NCI-H2081 treated with DMSO at 0.1 percent for 48 hours (cell line): ENCODE measurements around the gene DUSP10.

ENCODE experiments used
- DNase-seq: peaks from one replicate; lab custom pipeline; 2025; lab: John Stamatoyannopoulos, UW

Gene DUSP10

GRCh38 chr1:221741703-221742554 lies at the start of gene DUSP10:
TSS of gene DUSP10 (minus strand) at chr1:221742089. CDS start at chr1:221739744, 2,345 bp downstream.
- DNase-seq, result peak; percentile 100

DNA sequence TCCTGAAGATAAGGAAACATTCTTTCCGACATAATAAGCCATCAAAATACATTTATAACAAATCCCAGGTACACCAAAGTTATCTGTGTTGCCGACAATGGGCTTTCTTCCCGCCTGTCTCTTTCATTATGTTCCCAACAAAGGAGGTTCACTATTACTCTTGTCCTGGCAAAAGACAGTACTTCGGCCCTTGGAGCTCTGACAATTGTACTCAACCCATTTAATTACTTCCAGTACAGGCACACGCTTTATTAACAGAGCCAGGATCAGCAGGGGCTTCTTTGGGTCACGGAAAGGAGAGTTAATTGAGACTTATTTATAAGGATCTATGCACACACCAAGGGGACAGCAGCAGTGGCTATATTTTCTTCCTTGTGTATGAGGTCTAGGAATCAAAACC lies 46.6 kb upstream of the DUSP10 start:
- no peak for DNase-seq

- DNase-seq, result no peak
Observed at GRCh38 chr1:221786647-221787046, 44.8 kb upstream of the DUSP10 start.

DNA sequence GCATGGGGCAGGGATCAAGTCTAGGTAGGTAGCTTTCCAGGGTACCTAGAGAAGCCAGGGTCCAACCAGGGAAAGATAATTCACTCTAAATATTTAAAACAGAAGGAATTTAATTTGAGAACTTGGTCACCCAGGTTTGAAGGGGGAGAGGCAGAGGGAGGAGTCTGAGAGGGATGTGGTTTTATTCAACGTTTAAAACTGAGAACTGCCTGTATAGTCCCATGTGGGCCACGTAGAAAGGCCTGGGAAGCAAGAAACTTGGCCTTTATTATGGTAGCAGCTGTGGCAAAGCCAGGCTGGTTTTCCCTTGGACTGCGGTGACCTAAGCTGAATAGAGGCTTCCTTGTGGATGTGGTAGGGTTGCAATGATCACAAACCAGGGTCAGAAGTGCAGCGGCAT lies 42.0 kb upstream of the DUSP10 start:
- no peak for DNase-seq

DNA sequence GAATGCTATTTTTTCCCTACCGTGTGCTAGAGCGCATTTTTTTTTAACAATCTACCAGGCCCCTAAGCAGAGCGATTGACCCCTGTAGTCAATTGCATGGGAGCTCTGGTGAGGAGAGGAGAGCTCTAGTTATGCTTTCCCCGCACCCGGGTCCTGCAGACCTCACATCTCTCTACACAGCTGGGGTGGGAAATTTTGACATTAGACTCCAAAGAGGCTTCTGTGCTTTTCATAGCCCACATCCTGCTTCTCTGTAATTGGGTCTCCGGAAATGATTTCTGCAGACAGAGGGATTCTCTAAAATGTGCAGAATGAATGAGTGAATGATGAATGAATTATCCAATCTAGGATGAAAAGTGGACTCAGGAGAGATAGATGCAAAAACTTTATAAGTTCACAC lies 41.5 kb upstream of the DUSP10 start:
- no peak for DNase-seq

GRCh38 chr1:221782970-221783369 lies 41.1 kb upstream of the DUSP10 start:
- DNase-seq, result no peak

DNA sequence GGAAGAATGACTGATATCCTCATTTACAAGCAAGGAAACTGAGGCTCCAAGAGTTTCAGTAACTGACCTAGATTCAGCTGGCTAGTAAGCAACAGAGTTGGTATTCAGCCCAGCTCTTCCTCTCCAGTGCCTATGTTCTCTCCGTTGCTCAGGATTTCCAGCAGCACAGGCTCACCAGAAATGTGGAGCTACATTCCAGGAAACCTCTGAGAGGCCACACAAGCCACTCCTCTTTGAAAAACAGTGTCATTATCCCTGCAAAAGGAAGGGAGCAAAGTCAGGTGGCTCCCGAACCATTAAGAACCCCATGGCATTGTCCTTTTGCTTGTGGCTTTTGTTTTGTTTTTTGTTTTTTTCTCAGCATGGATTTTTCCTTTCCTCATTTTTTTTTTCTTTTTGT lies 40.6 kb upstream of the DUSP10 start:
- DNase-seq, result no peak

- DNase-seq, result no peak
Observed at GRCh38 chr1:221781102-221781755, 39.3 kb upstream of the DUSP10 start.

GRCh38 chr1:221780175-221780574 lies 38.3 kb upstream of the DUSP10 start:
- DNase-seq, result no peak

DNA sequence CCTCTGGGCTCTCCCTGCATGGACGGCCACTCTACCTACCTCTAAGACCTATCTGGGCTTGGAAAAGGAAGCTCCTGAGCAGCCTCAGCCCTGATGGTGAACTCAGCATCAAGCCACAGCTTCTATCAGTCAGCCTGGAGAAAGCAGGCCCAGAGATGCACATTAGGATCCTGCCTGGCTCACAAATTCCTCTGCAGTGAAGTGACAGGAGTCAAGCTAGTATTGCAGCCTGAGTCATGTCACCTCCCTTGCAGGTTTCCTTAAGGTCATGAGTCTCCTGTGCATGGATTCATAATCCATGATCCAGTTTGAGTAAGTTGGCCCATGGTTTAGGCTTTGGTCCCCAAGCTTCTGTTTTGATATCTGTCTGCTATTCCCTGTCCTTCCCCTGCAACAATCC lies 37.9 kb upstream of the DUSP10 start:
- no peak for DNase-seq

- no peak for DNase-seq
Observed at GRCh38 chr1:221778535-221779142, 36.8 kb upstream of the DUSP10 start.

DNA sequence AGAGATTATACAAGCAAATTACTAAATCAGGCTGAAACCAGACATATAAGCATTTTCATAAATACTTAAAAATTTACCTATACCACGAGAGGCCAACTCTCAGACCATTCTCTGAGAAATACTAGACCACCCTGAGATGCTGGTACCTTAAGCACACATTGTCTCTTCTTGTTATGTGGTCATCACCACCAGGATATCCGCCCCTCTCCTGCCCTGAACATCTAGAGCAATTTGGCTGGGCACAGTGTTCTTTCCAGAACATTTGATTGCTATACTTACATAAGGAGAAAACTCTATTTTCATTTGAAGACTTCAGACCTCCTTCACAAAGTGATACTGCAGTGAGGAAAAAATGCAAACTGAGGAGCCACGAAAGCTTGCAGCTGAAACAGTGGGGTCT lies 36.2 kb upstream of the DUSP10 start:
- DNase-seq, result no peak

- no peak for DNase-seq
Observed at GRCh38 chr1:221777431-221778072, 35.7 kb upstream of the DUSP10 start.

DNA sequence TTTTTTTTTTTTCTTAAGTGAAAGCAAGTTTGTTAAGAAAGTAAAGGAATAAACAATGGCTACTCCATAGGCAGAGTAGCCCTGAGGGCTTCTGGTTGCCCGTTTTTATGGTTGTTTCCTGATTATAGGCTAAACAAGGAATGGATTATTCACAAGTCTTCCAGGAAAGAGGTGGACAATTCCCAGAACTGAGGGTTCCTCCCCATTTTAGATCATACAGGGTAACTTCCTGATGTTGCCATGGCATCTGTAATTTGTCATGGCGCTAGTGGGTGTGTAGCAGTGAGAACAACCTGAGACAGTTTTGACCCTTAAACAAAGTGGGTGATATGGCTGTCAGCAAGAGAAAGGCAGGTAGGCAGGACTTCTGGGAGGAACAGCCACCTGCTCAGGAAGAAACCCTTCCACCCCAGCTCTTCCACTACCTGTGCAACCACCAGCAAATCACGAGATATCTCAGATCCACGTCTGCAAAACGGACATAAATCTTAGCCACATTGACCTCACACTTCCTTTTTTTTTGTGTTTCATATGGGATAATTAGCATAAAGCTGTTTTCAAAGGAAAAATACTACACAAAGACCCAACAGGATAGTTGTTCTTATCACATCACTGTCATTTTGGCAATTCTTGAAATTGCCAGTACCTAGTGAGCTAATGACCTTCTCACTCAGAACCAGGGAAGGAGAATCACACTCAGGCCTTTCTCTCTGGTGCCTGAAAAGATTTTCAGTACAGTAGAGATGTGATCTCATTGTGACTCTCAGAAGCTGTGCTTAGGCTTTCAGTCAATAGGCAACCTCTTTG lies 34.8 kb upstream of the DUSP10 start:
- DNase-seq, result no peak

DNA sequence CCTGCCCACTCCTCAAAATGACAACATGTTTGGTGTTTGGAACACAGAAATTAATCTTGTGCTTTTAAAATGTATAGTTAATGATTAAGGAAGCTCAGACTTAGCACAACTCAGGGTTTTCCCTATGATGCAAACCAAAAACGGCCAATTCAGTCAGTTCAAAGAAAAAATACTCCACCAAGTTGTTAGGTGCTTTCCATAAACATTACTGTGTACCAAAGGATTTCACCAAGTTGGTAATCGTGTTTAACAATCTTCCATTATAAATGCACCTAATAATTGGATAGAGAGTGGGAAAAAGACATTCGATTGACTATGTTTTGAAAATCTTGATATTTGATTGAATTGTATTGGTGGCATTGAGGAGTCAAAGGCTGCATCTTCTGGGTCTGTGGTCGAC lies 33.3 kb upstream of the DUSP10 start:
- DNase-seq, result no peak

DNA sequence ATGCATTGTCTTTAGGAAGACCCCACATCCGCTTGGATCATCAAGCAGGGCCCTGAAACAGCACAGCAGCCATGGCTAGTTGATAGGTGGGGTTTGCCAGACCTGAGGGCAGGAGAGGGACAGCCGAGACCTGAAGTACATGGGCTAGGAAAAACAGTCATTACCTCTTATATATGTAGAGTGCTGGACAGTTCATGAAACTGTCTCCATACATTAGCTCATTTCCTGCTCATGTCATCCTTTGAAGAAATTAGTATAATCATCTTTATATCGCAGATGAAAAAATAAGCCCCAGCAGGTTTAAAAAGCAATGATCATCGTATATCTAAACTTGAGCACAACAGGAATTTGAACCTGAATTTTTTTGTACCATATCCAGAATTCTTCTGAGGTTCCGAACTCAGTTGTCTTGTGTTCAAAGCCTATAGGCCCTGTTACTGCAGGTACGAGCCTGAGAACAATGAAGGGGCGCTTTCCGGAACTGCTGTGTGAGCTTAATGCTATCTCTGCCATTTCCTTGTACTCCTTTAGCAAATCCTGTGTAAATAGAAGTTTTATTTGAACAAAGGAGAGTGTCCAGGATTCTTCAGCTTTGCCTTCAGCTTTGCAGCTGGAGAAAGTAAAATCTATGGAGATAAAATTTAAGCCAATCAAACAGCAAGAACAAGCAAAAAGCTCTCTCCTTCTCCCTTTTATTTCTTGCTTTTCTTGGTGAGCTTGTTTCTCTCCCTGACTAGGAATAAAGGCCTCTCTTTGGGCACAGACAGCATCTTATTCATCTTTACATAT lies 32.4 kb upstream of the DUSP10 start:
- no peak for DNase-seq

DNA sequence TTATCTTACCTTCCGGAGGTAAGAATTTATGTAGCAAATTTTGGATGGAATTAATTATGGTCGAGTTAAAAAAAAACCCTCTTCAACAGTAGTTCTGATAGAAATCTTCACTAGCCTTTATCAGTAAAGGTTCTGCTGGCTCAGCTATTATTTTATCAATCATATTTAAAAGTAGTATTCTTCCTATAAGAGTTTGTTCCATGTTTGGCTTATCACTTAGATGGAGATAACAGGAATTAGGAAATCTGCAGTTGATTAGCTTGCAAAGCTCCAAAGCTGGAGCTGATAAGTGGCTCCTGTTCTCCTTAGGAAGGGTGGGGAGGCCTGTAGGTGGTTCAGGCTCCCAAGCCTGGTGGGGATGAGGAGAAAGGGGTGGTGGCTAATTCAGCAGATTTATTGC lies 31.5 kb upstream of the DUSP10 start:
- no peak for DNase-seq

DNA sequence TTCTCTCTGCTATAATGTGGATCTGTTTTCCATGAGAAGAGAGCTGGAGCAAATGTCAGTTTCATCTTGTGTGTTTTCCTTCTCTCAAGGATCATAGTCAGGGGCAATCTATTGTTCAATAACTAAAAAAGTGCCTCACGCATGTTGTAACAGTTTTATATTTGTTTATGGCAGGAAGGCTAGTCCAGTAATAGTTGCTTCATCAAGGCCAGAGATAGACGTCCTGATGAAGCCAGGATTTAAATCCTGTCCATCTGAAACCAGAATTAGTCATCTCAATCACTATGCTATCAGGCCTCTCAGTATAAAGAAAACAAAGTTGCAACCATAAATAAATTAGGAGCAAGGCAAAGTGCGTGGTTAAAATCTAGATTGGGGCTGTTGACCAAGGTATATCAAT lies 30.2 kb upstream of the DUSP10 start:
- no peak for DNase-seq

DNA sequence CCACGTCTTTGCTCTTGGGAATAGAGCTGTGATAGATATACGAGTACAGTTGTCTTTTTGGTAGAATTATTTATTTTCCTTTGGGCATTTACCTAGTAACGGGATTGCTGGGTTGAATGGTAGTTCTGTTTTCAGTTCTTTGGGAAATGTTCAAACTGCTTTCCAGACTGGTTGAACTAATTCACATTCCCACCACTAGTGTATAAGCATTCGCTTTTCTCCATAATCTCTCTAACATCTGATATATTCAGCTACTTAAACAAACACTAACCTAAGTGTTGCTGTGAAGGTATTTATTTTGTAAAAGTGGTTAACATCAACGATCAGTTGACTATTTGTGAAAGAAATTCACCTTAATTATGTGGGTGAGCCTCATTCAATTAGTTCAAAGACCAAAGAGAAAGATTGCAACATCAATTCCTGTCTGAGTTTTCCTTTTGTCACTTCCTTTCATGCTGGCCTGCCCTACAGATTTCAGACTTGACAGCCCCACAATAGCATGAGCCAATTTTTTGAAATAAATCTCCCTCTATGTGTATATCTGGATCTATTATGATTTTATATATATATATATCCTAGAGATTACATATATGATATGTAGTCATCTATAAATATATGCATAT lies 26.7 kb upstream of the DUSP10 start:
- no peak for DNase-seq

DNA sequence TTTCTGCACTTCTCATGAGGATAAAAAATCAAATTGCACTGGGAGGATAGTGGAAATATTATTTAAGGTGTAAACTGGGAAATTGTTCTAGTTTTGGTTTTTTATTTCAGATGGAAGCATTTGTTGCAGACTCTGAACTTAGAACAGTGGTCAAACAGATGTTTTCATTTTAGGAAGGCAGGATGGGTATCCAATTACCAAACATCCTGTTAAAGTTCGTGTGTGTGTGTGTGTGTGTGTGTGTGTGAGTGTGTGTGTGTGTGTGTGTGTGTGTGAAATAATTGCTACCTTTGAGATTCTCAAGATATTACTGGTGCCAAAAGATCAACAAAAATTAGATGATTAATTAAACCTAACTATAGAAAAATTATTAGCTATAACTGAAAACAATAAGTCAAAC lies 24.3 kb upstream of the DUSP10 start:
- no peak for DNase-seq

DNA sequence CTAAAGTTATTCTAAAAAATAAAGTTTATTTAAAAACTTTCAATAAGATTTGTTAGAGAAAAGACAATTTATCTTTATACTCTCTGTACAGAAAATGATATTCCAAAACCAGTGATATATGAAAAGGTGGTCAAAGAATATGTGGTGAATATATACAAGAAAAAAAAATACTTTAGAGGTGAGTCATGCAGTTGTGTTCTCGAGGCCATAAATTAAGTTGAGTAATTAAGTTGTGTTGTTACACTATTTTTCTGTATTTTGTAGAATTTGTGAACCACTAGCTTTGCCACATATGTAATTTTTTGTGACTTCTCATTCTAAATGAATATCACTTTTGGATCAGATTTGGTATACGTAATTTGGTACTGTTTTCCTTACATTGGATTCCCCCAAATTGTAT lies 23.6 kb upstream of the DUSP10 start:
- no peak for DNase-seq
